GM06990 (cell line): ENCODE results near the gene SLC2A13.
"Not testable (repeated sequence)": the region's sequence is repeated elsewhere in the genome, so short reads cannot be mapped to it uniquely, and the experiment has no call there.

Experiments used
- DNase-seq: peaks from one replicate; pipeline ENCODE4 v3.0.0-alpha.2; 2011; ENCODE audit not compliant: insufficient read length; ENCODE audit errors: extremely low read depth
- H3K27me3 ChIP-seq: replicated peaks from 2 replicates; pipeline ENCODE4 v1.6.0; 2011; ENCODE audit warnings: low read length; ENCODE audit not compliant: control insufficient read depth, insufficient read depth
- H3K36me3 ChIP-seq: 2 replicates; pipeline ENCODE4 v1.5.1; 2011; ENCODE audit warnings: low read length; ENCODE audit not compliant: control insufficient read depth, insufficient read depth
- H3K4me3 ChIP-seq: replicated peaks from 2 replicates; pipeline ENCODE4 v1.5.1; 2011; ENCODE audit warnings: low read depth, mild to moderate bottlenecking, control low read depth, low read length
- TF ChIP-seq, protein P1 (sequence below): IDR thresholded peaks from 2 replicates; pipeline ENCODE4 v1.5.1; 2011; ENCODE audit warnings: low read length, control low read depth, mild to moderate bottlenecking, inconsistent platforms; ENCODE audit not compliant: insufficient read depth, poor library complexity, severe bottlenecking

Gene SLC2A13

DNA sequence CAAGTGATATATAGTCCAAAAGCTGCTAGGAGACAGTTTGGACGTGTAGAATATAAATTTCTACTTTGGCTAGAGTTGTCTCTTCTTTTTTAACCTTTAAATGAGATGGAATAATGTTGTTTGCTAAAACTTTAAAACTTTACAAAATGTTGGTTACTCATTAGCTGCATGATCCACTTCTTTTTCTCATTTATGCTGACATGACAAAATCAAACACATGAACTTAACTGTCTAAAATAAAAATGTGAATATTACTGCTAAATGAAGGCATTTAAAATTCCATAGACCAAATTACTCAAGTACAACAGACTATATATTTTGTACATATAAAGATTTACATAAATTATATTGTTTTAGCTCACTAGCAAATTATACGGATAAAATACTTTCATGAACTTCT, 350.4 kb downstream of the SLC2A13 start:
- TF ChIP-seq, protein P1, sequence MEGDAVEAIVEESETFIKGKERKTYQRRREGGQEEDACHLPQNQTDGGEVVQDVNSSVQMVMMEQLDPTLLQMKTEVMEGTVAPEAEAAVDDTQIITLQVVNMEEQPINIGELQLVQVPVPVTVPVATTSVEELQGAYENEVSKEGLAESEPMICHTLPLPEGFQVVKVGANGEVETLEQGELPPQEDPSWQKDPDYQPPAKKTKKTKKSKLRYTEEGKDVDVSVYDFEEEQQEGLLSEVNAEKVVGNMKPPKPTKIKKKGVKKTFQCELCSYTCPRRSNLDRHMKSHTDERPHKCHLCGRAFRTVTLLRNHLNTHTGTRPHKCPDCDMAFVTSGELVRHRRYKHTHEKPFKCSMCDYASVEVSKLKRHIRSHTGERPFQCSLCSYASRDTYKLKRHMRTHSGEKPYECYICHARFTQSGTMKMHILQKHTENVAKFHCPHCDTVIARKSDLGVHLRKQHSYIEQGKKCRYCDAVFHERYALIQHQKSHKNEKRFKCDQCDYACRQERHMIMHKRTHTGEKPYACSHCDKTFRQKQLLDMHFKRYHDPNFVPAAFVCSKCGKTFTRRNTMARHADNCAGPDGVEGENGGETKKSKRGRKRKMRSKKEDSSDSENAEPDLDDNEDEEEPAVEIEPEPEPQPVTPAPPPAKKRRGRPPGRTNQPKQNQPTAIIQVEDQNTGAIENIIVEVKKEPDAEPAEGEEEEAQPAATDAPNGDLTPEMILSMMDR, result no peak
- Histone ChIP-seq H3K36me3 (no peaks in the 10 kb centered on the region), H3K4me3 (no peak overlapping the region), H3K27me3 (no peaks in the 10 kb centered on the region)
- no peak for DNase-seq

DNA sequence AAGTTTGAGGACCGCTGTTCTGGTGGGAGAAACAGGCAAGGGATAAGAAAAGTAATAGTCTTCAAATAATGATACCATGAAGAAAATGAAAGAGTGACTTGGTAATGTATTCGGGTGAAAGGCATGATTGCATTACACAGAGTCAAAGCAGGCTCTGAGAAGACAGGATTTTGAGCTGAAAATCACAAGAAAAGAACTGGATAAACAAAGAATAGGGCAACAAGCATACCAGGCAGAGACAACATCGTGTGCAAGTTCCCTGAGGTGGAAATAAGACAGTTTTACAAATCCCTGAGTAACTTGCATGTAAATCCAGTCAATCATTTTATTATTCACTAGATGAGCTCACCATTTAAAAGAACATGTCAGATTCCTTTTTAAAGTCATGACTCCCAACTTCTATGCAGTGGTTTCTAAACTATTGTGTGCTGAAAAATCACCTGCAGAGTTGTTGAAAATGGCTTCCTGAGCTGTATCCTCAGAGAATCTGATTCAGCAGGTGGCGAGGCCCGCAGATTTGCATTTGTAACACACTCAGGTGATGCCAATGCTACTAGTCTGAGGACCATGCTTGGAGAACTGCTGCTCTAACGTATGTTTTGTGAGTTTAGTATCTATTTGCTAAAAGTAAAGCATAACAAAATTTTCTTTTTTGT, 353.3 kb downstream of the SLC2A13 start:
- no peak overlapping the region for H3K4me3 ChIP-seq
- TF ChIP-seq, protein P1, result no peak
- no peaks in the 10 kb centered on the region for H3K36me3 ChIP-seq
- no peaks in the 10 kb centered on the region for H3K27me3 ChIP-seq
- DNase-seq, result no peak

DNA sequence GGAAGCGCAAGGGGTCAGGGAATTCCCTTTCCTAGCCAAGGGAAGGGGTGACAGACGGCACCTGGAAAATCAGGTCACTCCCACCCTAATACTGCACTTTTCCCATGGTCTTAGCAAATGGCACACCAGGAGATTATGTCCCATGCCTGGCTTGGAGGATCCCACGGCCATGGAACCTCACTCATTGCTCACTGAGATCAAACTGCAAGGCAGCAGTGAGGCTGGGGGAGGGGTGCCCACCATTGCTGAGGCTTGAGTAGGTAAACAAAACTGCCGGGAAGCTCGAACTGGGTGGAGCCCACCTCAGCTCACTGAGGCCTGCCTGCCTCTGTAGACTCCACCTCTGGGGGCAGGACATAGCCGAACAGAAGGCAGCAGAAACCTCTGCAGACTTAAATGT, 359.7 kb downstream of the SLC2A13 start:
- DNase-seq, H3K27me3 ChIP-seq: not testable (repeated sequence)

DNA sequence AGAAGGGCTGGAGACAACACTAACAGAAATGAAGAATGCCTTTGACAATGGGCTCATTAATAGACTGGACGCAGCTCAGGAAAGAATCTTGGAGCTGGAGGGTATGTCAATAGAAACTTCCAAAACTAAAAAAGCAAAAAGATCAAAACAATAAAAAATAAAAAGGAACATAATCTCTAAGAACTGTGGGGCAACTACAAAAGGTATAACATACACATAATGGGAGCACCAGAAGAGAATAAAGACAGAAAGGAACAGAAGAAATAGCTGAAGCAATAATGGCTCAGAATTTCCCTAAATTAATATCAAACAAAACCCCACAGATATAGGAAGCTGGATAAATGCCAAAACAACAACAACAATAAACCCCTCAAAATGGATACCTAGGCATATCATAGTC, 362.2 kb downstream of the SLC2A13 start:
- Histone ChIP-seq H3K27me3 (no peaks in the 10 kb centered on the region), H3K4me3 (no peak overlapping the region), H3K36me3 (no peaks in the 10 kb centered on the region)
- TF ChIP-seq, protein P1, result no peak
- no peak for DNase-seq

More for the DNA sequence above, 359.7 kb downstream of the SLC2A13 start:
- not testable (repeated sequence) for H3K36me3 ChIP-seq, H3K4me3 ChIP-seq

DNA sequence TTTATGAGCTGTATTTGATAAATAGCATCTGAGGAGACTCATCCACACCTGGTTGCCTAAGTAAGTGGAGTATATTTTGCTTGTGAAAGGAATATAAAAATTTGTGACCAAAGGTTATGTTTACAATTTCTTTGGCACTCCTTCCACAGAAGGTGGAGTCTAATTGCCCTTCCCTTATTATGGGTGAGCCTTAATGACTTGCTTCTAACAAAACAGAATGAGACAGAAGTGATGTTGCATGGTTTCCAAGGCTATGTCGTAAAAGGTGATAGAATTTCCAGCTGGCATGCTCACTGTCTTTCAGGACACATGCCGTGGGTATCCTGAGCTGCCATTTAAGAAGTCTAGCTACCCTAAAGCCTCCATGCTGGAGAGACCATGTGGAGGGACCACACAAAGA, 369.5 kb downstream of the SLC2A13 start:
- no peak for DNase-seq

DNA sequence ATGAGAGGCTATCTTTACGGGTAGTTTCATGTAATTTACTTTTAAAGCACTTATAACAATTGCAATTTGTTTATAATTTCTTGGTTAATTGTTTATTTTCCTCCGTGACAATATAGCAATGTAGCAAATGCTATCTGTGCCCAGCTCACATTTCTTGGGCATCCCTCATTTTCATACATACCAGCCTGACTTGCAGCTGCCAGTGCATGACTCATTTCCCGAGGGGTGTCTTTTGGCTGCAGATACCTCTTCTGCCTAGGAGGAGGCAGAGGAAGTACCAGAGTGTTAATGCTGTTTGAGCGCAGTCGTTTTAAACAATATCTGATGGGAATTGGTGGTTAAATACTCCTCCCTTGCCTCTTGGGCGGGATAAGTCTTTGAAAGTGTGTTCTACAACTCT, 382.1 kb downstream of the SLC2A13 start:
- H3K27me3 ChIP-seq, result no peaks in the 10 kb centered on the region
- DNase-seq, result no peak
- TF ChIP-seq, protein P1, result no peak
- H3K4me3 ChIP-seq, result no peak overlapping the region
- H3K36me3 ChIP-seq, result no peaks in the 10 kb centered on the region

More for the DNA sequence above, 369.5 kb downstream of the SLC2A13 start:
- TF ChIP-seq, protein P1, result no peak
- H3K36me3 ChIP-seq, result no peaks in the 10 kb centered on the region
- no peak overlapping the region for H3K4me3 ChIP-seq
- no peaks in the 10 kb centered on the region for H3K27me3 ChIP-seq
